NT2/D1 (cell line): ENCODE measurements around the gene ARMC6.

Source experiments
- DNase-seq: peaks from one replicate; pipeline ENCODE4 v3.0.0-alpha.2; 2011; ENCODE audit warnings: low read depth, low spot score
- H3K27me3 ChIP-seq: 2 replicates; pipeline ENCODE4 v1.6.0; 2011; ENCODE audit warnings: mild to moderate bottlenecking; ENCODE audit not compliant: insufficient read length, insufficient read depth
- H3K36me3 ChIP-seq: 2 replicates; pipeline ENCODE4 v1.6.1; 2011; ENCODE audit warnings: mild to moderate bottlenecking, low read length, mixed read lengths; ENCODE audit not compliant: insufficient read depth, insufficient read length
- H3K4me1 ChIP-seq: 2 replicates; pipeline ENCODE4 v1.5.1; 2011; ENCODE audit not compliant: insufficient read depth, insufficient read length
- H3K4me3 ChIP-seq: 2 replicates; pipeline ENCODE4 v1.5.1; 2011; ENCODE audit warnings: low read depth; ENCODE audit not compliant: insufficient read length
- H3K9ac ChIP-seq: 2 replicates; pipeline ENCODE4 v1.6.0; 2011; ENCODE audit warnings: low read depth; ENCODE audit not compliant: insufficient read length
- H3K9me3 ChIP-seq: 2 replicates; pipeline ENCODE4 v1.5.1; 2011; ENCODE audit warnings: mild to moderate bottlenecking, low read length; ENCODE audit not compliant: insufficient read depth
- SUZ12 ChIP-seq: IDR thresholded peaks from 2 replicates; pipeline ENCODE4 v1.6.1; 2011; ENCODE audit not compliant: insufficient read length, insufficient read depth; ENCODE audit errors: extremely low read depth
- YY1 ChIP-seq: IDR thresholded peaks from 2 replicates; pipeline ENCODE4 v1.6.1; 2011; ENCODE audit not compliant: insufficient read length, insufficient read depth
- ZNF274 ChIP-seq: IDR thresholded peaks from 2 replicates; pipeline ENCODE4 v1.6.1; 2011; ENCODE audit warnings: mild to moderate bottlenecking, low read depth, low read length

Gene ARMC6

GRCh38 chr19:19039901-19040300 is 6.5 kb downstream of the ARMC6 start:
- Histone ChIP-seq H3K9me3 (peaks cover 8% of the 10 kb centered on the region; the same call in 1 of the 2 replicates), H3K36me3 (peaks cover 80% of the 10 kb centered on the region), H3K27me3 (no peaks in the 10 kb centered on the region), H3K4me3 (no peak overlapping the region), H3K4me1 (peaks cover 2% of the 10 kb centered on the region), H3K9ac (no peak overlapping the region)
- TF ChIP-seq YY1: no peak
- TF ChIP-seq ZNF274: no peak
- TF ChIP-seq SUZ12: no peak
- DNase-seq: no peak

GRCh38 chr19:19040417-19040816 is 7.0 kb downstream of the ARMC6 start:
- Histone ChIP-seq H3K36me3 (peaks cover 82% of the 10 kb centered on the region), H3K27me3 (no peaks in the 10 kb centered on the region), H3K4me3 (no peak overlapping the region), H3K4me1 (peaks cover 2% of the 10 kb centered on the region), H3K9ac (no peak overlapping the region), H3K9me3 (peaks cover 8% of the 10 kb centered on the region; the same call in 1 of the 2 replicates)
- no peak for TF ChIP-seq ZNF274
- no peak for TF ChIP-seq SUZ12
- TF ChIP-seq YY1: no peak
- DNase-seq: no peak

GRCh38 chr19:19042732-19043280 is 9.4 kb downstream of the ARMC6 start:
- Histone ChIP-seq H3K4me1 (peaks cover 2% of the 10 kb centered on the region), H3K9me3 (peaks cover 2% of the 10 kb centered on the region; the same call in 1 of the 2 replicates), H3K9ac (no peak overlapping the region), H3K27me3 (no peaks in the 10 kb centered on the region), H3K36me3 (peaks cover 71% of the 10 kb centered on the region), H3K4me3 (no peak overlapping the region)
- TF ChIP-seq SUZ12: no peak
- TF ChIP-seq YY1: no peak
- TF ChIP-seq ZNF274: no peak
- DNase-seq: no peak

- Histone ChIP-seq H3K4me1 (peaks cover 2% of the 10 kb centered on the region), H3K36me3 (peaks cover 67% of the 10 kb centered on the region), H3K9me3 (no peaks in the 10 kb centered on the region), H3K9ac (no peak overlapping the region), H3K27me3 (no peaks in the 10 kb centered on the region), H3K4me3 (no peak overlapping the region)
- TF ChIP-seq ZNF274: no peak
- TF ChIP-seq SUZ12: no peak
- TF ChIP-seq YY1: no peak
- no peak for DNase-seq
Measured at GRCh38 chr19:19043481-19043880, 10.1 kb downstream of the ARMC6 start.

GRCh38 chr19:19043881-19044280 is 10.5 kb downstream of the ARMC6 start:
- TF ChIP-seq ZNF274 (no peak), YY1 (no peak), SUZ12 (no peak)

GRCh38 chr19:19049406-19049805 is 16.0 kb downstream of the ARMC6 start:
- Histone ChIP-seq H3K4me3 (no peak overlapping the region), H3K4me1 (no peaks in the 10 kb centered on the region), H3K36me3 (peaks cover 76% of the 10 kb centered on the region), H3K9ac (no peak overlapping the region), H3K27me3 (no peaks in the 10 kb centered on the region), H3K9me3 (no peaks in the 10 kb centered on the region)
- TF ChIP-seq SUZ12 (no peak), ZNF274 (no peak), YY1 (no peak)
- no peak for DNase-seq

More at GRCh38 chr19:19043881-19044280, 10.5 kb downstream of the ARMC6 start:
- peaks cover 2% of the 10 kb centered on the region for H3K4me1 ChIP-seq
- peaks cover 66% of the 10 kb centered on the region for H3K36me3 ChIP-seq
- H3K4me3 ChIP-seq: no peak overlapping the region
- no peaks in the 10 kb centered on the region for H3K9me3 ChIP-seq
- no peak for DNase-seq
- no peaks in the 10 kb centered on the region for H3K27me3 ChIP-seq
- no peak overlapping the region for H3K9ac ChIP-seq

GRCh38 chr19:19050104-19050503 is 16.7 kb downstream of the ARMC6 start:
- no peak for DNase-seq
- Histone ChIP-seq H3K36me3 (peaks cover 76% of the 10 kb centered on the region), H3K4me1 (no peaks in the 10 kb centered on the region), H3K9ac (no peak overlapping the region), H3K4me3 (no peak overlapping the region), H3K27me3 (no peaks in the 10 kb centered on the region), H3K9me3 (no peaks in the 10 kb centered on the region)
- TF ChIP-seq ZNF274 (no peak), YY1 (no peak), SUZ12 (no peak)

DNA sequence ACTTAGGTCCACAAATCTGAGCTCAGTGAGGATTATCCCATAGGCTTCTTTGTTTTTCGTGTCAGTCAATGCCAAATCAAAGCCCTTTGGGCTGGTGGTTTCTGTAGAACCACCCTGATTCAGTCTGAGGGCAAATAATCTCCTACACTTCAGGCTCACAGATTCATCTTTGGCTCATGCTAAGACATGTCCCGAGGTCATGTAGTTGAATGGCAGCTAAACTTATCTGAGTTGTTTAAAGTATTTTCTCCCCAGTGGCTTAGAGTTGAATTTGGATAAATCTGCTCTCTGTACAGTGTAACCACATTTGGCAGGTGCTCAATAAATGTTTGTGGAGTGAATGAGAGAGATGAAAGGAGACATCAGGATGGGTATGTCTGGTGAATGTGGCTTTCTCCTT is 17.3 kb downstream of the ARMC6 start:
- Histone ChIP-seq H3K36me3 (peaks cover 79% of the 10 kb centered on the region), H3K9ac (no peak overlapping the region), H3K4me3 (no peak overlapping the region), H3K27me3 (no peaks in the 10 kb centered on the region), H3K9me3 (no peaks in the 10 kb centered on the region), H3K4me1 (no peaks in the 10 kb centered on the region)
- TF ChIP-seq SUZ12: no peak
- no peak for TF ChIP-seq YY1
- no peak for TF ChIP-seq ZNF274
- DNase-seq: no peak
